GM19455 (cell line): ENCODE measurements around the gene SHC1.

Source experiments
- ATAC-seq: cut with Tn5 transposase; IDR thresholded peaks from one replicate; pipeline ENCODE4 v1.9.1; 2021; ENCODE audit not compliant: unreplicated experiment

Gene SHC1, protein sequence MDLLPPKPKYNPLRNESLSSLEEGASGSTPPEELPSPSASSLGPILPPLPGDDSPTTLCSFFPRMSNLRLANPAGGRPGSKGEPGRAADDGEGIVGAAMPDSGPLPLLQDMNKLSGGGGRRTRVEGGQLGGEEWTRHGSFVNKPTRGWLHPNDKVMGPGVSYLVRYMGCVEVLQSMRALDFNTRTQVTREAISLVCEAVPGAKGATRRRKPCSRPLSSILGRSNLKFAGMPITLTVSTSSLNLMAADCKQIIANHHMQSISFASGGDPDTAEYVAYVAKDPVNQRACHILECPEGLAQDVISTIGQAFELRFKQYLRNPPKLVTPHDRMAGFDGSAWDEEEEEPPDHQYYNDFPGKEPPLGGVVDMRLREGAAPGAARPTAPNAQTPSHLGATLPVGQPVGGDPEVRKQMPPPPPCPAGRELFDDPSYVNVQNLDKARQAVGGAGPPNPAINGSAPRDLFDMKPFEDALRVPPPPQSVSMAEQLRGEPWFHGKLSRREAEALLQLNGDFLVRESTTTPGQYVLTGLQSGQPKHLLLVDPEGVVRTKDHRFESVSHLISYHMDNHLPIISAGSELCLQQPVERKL

GRCh38 chr1:154970631-154971340 lies at the start of gene SHC1:
Gene SHC1, minus strand, starts transcription at chr1:154970747. Its CDS starts 221 bp downstream, at chr1:154970526.
- no peak for ATAC-seq

- no peak for ATAC-seq
These were observed 49.1 kb upstream of the SHC1 start for GRCh38 chr1:155019377-155020245.

GRCh38 chr1:155018617-155019348 lies 48.2 kb upstream of the SHC1 start:
- ATAC-seq = no peak

- no peak for ATAC-seq
These were observed 47.4 kb upstream of the SHC1 start for GRCh38 chr1:155017946-155018316.

- ATAC-seq = peak; percentile 66
These were observed 46.7 kb upstream of the SHC1 start for GRCh38 chr1:155017041-155017945.

DNA sequence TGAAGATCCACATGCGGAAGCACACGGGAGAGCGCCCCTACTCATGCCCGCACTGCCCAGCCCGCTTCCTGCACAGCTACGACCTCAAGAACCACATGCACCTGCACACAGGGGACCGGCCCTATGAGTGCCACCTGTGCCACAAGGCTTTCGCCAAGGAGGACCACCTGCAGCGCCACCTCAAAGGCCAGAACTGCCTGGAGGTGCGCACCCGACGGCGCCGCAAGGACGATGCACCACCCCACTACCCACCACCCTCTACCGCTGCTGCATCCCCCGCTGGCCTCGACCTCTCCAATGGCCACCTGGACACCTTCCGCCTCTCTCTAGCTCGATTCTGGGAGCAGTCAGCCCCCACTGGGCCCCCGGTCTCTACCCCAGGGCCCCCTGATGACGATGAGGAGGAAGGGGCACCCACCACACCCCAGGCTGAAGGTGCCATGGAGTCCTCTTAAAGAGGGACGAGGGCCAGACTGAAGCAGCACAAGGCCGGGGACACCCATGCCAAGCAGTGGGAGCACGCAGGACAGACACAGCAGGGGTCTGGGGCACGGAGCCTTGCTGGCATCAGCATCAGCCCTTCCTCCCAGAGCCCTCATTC lies 45.8 kb upstream of the SHC1 start:
- ATAC-seq = no peak

DNA sequence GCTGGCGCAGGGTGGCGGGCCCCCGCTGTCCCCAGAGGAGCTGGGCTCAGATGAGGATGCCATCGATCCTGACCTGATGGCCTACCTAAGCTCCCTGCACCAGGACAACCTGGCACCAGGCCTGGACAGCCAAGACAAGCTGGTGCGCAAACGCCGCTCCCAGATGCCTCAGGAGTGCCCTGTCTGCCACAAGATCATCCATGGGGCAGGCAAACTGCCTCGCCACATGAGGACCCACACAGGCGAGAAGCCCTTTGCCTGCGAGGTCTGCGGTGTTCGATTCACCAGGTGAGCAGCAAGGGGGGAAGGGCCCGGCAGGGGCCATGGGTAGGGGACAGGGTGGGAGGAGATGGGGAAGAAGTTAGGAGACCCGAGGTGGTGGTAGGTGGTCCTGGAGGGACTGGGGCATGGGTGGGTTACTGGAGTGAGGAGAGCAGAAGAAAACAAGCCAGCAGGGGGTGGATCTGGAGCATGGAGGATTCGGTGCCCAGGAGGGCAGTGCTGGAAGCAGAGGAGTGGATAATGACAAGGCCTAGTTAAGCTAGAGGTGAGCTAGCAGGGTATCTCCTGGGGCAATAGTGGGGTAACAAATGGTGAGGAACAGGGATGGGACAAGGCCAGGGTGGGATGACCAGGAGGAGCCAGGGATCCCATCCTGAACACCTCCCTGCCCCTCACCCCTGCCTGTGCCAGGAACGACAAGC lies 45.1 kb upstream of the SHC1 start:
- no peak for ATAC-seq

GRCh38 chr1:155014709-155015508 lies 44.4 kb upstream of the SHC1 start:
- no peak for ATAC-seq

DNA sequence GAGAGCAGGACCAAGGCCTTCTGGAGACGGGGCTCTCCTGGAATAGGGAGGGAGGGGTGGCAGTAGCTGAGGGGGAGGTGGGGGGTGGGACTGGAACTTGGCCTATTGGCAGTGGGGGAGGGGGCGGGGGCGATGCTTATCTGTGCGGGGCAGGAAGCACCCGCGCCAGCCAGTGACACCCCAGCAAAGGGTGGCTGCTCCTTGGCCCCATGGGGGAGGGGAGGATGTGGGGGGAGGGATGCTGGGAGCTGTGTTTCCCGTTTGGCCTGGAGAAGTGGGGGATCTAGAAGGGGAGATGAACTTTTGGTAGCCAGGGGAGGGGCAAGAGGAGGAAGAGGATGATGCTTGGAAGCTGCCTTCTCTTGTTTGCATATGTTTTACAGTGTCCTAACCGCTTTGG lies 43.1 kb upstream of the SHC1 start:
- no peak for ATAC-seq

DNA sequence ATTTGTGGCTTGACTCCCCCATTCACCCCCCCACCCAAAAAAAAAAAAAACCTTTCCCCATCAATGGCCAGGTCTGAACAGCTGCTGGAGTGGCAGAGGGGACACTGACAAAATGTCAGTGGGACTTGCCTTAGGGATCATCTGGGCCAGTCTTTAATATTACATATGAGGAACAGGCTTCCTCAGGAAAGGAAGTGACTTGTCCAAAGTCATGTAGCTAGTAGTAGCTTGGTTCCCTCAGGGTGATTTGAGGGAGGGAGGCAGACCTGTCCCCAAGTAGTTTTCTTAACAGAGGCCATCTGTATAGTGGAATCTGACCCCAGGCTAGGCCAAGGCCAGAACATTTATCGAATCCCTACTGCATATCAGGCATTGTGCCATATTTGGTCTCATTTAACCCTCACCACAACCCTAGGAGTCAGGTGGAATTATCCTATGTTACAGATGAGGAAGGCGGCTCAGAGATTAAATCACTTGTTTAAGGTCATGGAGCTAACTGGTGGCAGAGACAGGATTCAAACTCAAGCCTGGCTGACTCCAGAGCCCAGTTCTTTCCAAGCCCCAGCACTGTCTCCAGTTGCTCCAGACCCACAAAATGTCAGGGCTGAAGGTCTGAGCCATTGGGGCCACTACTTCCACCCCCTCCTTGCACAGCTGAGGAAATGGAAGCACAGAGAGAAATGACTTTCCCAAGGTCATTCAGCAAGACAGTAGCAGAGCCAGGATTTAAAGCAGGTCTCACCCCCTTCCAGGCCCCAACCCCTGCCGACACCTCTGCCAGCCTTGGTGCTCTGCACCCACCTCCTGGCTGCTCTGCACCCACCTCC lies 42.4 kb upstream of the SHC1 start:
- ATAC-seq = no peak

DNA sequence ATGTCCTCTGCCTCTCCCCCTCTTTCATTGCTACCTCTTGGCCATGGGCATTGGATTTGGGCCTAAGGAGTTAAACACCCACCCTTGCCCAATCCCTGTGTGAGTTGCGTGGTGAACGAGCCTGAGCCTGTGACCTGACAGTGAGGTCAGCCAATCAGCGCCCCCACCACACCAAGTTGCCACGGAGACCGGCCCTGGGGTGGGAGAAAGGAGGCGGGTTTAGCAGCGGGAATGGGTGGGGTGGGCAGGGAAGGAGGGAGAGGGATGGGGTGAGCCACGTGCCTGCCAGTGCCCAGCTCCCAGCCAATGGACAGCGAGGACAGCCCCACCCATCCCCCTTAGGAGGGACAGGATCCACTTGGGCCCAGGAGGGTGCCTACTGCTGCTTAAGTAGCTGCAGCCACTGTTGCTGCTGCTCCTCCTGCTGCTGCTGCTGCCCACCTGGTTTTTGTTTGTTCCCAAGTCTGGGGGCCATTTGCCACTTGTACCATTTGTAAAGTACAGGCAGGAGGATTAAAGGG lies 41.5 kb upstream of the SHC1 start:
- no peak for ATAC-seq

- no peak for ATAC-seq
These were observed 41.0 kb upstream of the SHC1 start for GRCh38 chr1:155011437-155012025.

- ATAC-seq = no peak
These were observed 40.5 kb upstream of the SHC1 start for GRCh38 chr1:155011004-155011416.

- ATAC-seq = no peak
These were observed 39.8 kb upstream of the SHC1 start for GRCh38 chr1:155010211-155010918.

GRCh38 chr1:155009742-155010141 lies 39.2 kb upstream of the SHC1 start:
- no peak for ATAC-seq
